Measurements from ENCODE around the gene FBXO4.

Gene FBXO4, protein sequence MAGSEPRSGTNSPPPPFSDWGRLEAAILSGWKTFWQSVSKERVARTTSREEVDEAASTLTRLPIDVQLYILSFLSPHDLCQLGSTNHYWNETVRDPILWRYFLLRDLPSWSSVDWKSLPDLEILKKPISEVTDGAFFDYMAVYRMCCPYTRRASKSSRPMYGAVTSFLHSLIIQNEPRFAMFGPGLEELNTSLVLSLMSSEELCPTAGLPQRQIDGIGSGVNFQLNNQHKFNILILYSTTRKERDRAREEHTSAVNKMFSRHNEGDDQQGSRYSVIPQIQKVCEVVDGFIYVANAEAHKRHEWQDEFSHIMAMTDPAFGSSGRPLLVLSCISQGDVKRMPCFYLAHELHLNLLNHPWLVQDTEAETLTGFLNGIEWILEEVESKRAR

DNA sequence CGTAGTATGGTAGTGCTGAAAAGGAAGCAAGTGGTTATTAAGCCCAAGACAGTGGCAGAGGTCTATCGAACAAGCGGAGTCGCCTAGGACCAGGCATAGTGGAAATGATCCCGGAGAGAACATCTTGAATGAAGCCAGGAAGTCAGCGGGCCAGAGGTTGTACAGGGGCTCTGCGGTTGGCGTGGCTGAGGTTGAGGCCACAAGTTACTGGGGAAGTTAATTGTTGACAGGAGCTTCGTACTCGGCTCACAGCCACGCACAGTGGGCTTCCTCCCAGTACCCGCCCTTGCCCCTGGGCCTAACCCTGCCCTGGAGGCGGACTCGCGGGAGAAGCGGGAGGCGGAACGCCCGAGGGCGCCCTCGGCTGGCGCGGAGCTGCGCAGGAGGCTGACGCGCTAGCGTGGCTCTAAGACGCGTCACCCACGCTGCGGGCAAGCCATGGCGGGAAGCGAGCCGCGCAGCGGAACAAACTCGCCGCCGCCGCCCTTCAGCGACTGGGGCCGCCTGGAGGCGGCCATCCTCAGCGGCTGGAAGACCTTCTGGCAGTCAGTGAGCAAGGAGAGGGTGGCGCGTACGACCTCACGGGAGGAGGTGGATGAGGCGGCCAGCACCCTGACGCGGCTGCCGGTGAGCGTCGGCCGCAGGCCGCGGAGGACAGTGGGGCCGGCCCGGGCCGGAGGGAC lies at the start of gene FBXO4:
Gene FBXO4, plus strand, starts transcription at position 410 of the 683 bp plus-strand sequence. Its CDS starts 29 bp downstream, at position 439.
- peak; percentile 88 for DNase-seq (ENCODE audit: low spot score)

DNA sequence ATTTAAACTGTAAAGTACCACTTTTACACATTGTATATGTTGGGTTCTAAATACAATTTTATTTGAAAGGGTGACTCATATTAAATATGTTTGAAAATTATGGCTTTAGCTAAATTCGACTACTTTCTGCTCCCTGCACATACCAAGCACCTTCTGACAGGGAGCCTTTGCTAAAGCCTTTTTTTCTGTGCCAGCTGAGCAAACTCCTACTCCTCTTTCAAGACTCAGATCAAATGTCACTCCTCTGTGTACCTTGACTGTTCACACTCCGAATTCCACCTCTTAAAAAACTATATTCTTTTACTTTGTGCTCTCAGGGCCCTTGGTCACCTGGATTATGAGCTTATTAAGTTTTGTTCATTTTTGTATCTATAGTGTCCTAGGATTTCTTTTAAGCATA lies 48.4 kb upstream of the FBXO4 start:
- no peak for DNase-seq (ENCODE audit: low spot score)

DNA sequence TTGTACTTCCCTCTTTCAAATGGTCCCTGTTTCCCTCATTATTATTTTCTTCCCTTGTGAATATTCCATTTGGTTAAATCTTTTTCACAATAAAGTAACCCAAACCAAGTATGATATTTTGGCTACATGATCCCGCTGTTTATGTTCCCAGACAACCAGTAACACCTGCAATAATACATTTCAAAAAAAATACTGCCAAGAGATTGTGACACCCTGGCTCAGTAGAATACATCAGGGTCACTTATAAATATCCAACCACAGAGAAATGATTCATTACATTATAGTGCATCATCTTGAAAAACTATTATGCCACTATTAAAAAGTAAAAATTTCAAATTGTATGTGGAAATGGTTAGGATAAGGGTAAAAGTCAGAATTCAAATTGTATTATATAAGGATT lies 47.7 kb upstream of the FBXO4 start:
- DNase-seq (ENCODE audit: low spot score), result no peak

DNA sequence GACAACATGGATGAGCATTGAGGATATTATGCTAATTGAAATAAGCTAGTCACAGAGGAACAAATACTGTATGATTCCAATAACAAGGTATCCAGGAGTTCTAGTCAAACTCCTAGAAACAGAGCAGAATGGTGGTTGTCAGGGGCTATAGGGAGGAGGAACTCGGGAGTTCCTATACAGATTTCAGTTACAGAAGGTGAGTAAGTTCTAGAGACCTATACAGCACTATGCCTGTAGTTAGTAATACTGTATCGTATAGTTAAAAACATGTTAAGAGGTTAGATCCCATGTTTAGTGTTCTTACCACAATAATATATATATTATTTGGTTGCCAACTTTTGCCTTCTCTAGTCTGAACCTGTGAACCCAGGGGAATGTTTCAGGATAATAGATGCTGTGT lies 46.9 kb upstream of the FBXO4 start:
- DNase-seq (ENCODE audit: low spot score), result no peak

DNA sequence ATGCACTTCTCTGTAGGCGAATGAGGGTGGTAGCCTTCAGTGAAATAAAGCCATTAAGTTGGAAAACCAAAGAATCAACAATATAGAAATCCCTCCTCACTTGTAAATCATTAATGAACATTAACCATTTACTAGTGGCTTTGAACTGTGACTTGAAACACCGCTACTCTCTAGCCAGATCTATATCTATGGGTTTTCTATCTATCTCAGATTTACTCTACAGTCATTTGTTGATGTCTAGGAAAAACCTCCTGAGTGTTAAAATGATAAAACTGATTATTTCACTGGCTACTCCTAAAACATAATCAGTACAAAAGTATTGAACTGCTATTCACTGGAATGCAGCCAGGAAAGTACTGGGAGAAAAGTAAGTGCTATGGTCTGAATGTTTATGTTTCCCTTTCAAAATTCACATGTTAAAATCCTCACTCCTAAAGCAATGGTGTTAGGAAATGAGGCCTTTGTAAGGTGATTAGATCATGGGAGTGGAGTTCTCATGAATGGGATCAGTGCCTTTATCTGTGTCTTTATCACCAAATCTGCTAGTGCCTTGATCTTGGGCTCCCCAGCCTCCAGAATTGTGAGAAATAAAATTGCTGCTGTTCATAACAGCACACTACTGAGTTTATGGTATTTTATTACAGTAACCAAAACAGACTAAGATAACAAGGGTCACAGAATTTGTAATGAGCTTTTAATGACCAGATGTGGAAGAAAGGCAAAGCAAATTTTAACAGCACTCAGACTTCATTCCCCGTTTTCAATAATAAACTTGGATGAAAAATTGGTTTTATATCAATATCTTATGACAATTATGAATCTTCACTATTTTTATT lies 46.2 kb upstream of the FBXO4 start:
- no peak for DNase-seq (ENCODE audit: low spot score)

DNA sequence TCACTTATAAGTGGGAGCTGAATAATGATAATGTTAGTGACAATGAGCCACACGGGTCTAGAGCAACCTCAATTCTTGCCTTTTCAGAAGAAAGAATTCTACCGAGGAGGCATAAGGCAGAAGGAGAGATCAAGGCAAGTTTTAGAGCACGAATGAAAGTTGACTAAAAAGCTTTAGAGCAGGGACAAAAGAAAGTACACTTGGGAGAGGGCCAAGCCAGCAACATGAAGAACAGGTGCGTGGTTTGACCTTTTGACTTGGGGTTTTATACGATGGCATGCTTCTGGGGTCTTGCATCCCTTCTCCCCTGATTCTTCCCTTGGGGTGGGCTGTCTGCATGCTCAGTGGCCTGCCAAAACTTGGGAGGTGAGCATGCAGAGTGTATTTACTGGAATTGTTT lies 42.3 kb upstream of the FBXO4 start:
- no peak for DNase-seq (ENCODE audit: low spot score)

GRCh38 chr5:41883243-41883642 lies 41.8 kb upstream of the FBXO4 start:
- no peak for DNase-seq (ENCODE audit: low spot score)

DNA sequence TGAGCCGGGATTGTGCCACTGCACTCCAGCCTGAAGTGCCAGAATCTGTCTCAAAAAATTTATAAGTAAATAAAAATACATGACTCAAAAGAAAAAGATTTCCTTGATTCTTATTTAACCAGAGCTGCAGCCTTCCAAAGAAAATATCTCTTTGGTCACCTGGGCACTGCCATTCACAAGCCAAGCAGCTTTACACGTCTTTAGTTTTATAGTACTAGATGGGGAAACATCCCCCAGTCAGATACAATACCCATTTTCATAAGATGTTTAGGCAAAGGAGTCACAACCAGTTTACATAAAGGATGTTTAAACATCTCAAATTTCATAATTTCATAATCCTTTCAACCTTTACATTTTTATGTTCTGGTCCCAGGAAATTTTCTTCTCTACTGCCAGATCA lies 41.1 kb upstream of the FBXO4 start:
- no peak for DNase-seq (ENCODE audit: low spot score)

DNA sequence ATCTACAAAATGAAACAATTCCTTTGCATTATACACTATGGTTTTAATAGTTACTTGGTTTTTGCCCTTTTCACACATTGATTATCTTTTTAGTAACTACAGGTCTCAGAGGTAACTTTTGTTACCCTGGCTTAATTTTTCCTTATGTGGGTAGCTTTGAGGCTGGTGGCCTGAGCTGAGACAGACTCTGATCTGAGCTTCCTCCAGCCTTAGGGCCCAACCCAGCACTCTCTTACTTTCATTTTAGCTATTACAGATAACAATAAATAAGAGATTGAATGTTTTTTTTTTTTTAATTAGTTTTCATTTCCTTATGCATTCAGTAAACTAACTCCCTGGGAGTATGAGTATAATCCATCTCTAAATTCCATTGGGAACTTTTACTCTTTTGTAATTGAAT lies 39.8 kb upstream of the FBXO4 start:
- DNase-seq (ENCODE audit: low spot score), result no peak

DNA sequence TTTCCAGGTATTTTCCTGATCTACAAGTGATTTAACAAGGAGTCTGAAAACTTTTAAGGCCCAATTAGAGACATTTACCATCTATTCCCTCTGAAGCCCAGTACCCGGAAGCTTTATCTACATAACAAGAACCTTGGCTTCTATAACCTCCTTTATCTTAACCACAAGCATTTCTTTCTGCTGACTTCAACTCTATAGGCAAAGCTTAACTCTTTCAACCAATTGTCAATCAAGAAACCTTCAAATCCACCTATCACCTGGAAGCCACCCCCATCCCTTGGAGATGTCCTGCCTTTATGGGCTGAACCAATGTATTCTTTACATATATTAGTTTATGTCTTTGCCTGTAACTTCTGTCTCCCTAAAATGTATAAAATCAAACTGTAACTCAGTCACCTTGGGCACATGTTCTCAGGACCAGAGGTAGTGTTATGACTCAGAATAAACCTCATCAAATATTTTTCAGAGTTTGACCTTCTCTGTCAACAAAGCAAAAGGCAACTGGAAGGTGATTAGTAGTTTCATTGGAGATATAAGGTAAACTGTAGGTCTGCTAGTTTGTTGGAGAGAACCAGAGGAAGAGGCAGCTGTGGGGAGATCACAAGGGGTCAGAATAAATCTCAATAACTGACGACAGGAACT lies 33.9 kb upstream of the FBXO4 start:
- no peak for DNase-seq (ENCODE audit: low spot score)

DNA sequence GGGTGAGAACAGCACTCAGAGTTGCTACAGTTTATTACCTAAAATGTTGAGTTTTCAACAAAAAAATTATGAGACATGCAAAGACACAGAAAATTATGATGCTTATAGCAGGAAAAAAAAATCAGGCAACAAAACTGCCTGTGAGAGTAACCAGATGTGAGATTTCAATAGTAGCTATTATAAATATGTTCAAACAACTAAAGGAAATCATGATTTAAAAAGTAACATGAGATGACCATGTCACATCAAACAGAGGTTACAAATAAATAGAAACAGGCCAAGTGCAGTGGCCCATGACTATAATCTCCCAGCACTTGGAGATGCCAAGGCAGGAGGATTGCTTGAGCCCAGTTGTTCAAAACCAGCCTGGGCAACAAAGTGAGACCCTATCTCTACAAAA lies 33.0 kb upstream of the FBXO4 start:
- no peak for DNase-seq (ENCODE audit: low spot score)

- no peak for DNase-seq (ENCODE audit: low spot score)
Observed at GRCh38 chr5:41893074-41893851, 31.8 kb upstream of the FBXO4 start.

GRCh38 chr5:41896230-41896629 lies 28.9 kb upstream of the FBXO4 start:
- DNase-seq (ENCODE audit: low spot score), result no peak

GRCh38 chr5:41903382-41903891 lies 21.6 kb upstream of the FBXO4 start:
- no peak for DNase-seq (ENCODE audit: low spot score)

DNA sequence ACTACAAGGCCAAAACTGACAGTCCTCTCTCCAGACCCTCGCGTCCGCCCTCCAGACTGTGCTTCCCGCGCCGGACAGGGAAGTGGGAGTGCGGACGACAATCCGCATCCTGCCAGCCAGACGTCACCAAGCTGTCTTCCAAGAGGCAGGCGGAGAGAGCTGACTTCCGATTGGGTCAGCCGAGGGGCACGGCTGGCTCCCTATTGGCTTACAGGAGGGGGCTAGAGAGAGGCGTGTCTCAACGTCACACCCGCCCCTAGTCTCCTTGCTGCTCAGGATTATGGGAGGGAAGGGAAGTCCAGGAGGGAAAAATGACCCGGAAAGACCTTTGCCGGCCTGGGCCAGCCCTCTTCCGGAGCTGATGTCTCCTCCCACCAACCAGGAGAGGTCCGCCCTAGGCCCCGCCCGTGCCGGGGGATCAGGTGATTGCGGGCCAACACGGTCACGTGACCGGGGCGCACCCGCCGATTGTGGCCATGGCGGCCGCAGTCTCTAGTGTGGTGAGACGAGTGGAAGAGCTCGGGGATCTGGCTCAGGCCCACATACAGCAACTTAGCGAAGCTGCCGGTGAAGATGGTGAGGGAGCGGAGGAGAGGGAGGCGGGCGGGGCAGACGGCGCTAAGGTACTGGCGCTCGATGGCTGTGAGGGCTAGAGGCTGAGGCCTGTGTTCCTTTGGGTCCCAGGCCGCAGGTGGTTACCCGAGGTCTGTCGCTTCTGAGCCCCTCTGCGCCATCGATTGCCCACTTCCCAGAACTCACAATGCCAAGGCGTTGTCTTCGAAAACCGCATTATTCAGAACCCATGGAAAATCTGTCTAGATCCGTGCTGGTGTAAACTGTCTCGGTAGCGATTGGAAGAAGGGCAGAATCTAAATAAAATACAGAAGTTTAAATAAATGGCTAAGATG lies 20.9 kb upstream of the FBXO4 start, which contains the start of gene RIMOC1:
Gene RIMOC1, plus strand, starts transcription at position 453 of the 908 bp plus-strand sequence. Its CDS starts 24 bp downstream, at position 477.
- peak; percentile 99 for DNase-seq (ENCODE audit: low spot score)

DNA sequence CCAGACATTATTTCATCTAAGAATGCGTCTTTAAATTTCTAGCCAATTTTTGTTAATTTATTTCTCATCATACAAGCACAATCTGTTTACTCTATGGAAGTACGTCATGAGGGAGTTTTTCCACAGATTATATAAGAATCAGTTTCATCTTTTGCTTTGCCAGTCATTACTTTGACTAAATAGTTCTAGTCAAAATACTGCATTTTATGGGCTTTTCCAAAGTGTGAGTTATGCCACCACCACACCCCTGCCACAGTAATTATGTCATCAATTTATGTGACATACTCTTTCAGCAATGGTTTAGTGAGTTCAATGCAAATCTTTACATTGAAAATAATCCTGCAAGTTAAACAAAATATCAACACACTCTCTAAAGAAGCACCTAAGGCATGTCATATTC lies 18.9 kb upstream of the FBXO4 start:
- no peak for DNase-seq (ENCODE audit: low spot score)

DNA sequence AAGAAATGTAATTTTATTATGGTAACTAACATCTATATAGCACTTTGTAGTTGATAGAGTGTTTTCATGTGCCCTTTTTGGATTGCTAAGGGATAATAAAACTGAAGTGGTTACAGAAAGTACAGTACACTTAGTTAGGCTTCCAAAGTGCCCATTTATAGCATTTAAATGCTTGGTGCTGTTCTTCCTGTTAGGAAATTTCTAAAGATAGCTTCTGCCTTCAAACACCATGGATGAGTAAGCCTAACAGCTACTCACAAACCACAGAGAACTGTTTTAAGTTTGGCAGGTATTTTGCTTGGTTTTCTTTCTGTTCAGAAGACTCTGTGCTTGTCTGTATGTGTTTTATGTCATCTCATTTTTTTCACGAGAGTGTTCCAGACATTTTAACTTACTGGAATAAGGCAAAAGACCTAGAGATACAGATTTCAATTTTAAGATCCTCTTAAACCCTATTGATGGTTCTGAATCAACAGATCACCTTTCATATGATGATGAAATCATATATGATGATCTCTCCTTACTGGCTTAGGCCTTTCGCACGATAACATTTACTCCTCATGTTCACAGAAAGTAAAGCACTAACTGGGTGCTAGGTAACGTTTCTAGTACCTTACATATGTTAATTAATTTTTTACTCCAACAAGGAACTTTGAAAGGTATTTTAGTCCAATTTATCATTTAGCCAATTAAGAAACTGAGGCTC lies 16.6 kb upstream of the FBXO4 start:
- DNase-seq (ENCODE audit: low spot score), result no peak

- no peak for DNase-seq (ENCODE audit: low spot score)
Observed at GRCh38 chr5:41918105-41918504, 7.0 kb upstream of the FBXO4 start.

DNA sequence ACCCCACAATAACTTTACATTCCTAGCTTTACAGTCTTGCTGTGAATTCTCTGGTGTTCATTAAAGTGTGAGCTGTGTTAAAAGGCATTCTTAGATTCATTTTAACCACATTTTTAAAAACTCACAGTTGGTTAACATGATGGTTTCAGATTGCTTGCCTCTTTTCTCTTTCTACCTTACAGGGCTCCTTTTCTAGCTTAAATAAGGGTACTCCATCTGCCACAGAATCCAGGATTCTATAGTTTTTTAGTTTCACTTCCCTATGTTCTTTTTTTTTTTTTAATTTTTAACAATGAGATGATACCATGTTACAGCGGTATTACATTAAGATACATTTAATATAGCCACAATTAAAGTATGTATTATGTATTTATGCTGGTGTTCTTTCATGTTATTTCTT lies 3.9 kb upstream of the FBXO4 start:
- no peak for DNase-seq (ENCODE audit: low spot score)

Measured in activated CD4-positive, alpha-beta T cell treated with anti-CD3 and anti-CD28 coated beads, Interleukin-2, Interleukin-4, amounts not matched to agents 100 ng/mL and 50 ng/mL, durations not matched to agents 16 hours and 8 hours (primary cell).